Medulla oblongata (tissue), 1 donor: ENCODE data around the gene CIDEA.
A peak's percentile ranks its signal among the peaks of the same experiment; 100 is the strongest.
"Not testable (repeated sequence)": the region's sequence is repeated elsewhere in the genome, so short reads cannot be mapped to it uniquely, and the experiment has no call there.

Source experiments
- DNase-seq: peaks from one replicate; pipeline ENCODE4 v3.0.0-alpha.2; 2015; ENCODE audit errors: extremely low spot score

The CIDEA gene, protein sequence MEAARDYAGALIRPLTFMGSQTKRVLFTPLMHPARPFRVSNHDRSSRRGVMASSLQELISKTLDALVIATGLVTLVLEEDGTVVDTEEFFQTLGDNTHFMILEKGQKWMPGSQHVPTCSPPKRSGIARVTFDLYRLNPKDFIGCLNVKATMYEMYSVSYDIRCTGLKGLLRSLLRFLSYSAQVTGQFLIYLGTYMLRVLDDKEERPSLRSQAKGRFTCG

GRCh38 chr18:12254136-12254819 lies at the start of gene CIDEA:
Gene CIDEA, plus strand, starts transcription at chr18:12254361. Its CDS starts 23 bp downstream, at chr18:12254384.
- no peak for DNase-seq

- not testable (repeated sequence) for DNase-seq
Observed at GRCh38 chr18:12208296-12209153, 45.6 kb upstream of the CIDEA start.

DNA sequence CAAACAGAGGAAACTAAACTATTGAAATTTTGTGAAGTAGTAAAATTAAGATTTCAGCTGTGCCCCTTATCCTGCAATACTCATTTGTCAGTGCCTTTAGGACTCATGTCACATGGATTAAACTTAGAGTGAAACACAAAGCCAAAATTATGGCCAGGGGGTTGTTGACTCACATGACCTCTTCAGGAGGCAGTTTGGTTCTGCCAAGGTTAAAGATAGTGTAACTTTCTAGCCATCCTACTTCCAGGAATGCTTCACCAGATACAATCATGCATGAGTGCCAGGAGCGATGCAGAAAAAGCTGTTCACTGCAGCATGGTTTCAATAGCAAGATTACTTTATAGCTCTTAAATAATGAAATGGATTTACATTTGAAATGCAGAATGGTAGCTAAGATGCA lies 41.9 kb upstream of the CIDEA start:
- DNase-seq: not testable (repeated sequence)

GRCh38 chr18:12214296-12215005 lies 39.7 kb upstream of the CIDEA start:
- not testable (repeated sequence) for DNase-seq

DNA sequence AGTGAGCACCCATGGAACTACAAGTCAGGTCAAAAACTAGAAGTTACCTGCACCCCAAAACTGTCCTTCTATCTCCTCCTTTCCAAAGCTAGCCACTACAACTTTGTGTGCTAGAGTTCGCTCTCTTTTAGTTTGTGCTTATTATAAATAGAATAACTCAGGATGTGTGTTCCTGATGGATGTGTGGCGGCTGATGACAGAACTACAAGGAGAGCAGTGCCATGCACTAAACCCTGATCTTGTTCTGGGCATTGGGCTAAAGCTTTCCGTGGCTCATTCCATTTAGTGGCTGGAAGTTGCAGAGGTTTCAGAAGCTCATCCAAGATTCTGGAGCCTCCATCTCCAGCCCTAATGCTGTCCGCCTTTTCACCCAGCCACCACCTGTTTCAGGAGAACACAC lies 37.7 kb upstream of the CIDEA start:
- DNase-seq: not testable (repeated sequence)

- DNase-seq: not testable (repeated sequence)
Observed at GRCh38 chr18:12218603-12219002, 35.6 kb upstream of the CIDEA start.

- not testable (repeated sequence) for DNase-seq
Observed at GRCh38 chr18:12222041-12222440, 32.1 kb upstream of the CIDEA start.

DNA sequence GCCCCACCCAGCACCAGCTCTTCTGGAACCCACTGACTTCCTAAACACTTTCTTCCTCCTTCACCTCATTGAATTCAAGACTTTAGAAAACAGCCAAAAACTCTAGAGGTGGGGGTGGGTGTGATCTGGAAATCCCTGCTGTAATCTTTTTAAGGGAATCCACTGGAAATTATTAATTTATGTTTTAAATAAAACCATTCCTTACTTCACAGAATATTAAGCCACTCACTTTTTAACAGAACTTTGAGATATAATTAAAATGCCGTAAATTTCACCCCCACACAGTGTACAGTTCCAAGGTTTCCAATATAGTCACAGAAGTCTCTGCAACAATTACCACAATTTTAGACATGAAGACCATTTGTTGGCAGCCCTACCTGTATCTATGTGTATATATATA lies 30.8 kb upstream of the CIDEA start:
- not testable (repeated sequence) for DNase-seq

DNA sequence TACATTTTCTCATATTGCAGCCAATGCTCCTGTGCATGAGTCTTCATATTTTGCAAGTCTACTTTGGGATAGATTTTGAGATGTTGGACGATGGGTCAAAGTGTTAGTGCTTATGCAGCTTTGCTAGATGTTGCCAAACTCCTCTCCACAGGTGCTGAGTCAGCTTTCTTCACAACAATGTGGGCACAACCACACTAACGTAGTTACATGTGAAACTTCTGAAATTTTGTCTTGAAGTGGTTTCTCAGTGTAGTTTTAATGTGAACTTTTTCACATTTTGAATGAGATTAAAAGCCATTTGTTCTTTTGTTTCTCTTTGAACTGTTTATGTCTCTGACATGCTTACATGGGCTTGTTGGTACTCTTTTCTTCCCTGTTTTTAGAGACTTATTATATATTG lies 27.4 kb upstream of the CIDEA start:
- DNase-seq: not testable (repeated sequence)

- not testable (repeated sequence) for DNase-seq
Observed at GRCh38 chr18:12227399-12228186, 26.6 kb upstream of the CIDEA start.

DNA sequence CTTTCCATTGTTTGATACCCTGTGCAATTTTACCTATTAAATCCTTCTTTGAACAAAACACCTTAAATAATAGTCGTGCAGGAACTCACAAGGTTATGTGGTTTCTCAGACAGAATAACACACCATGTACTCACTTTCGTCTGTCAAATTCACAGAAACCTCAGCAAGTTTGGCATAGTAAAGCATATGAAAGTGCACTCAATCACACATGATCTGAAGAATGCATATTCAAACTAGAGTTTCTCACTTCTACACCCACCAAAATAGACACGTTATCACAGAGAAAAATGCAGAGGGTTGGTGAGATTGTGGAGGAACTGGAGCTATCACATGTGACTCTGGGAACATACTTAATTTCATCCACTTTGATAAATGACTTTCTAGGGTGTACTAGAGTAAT lies 25.9 kb upstream of the CIDEA start:
- not testable (repeated sequence) for DNase-seq

- not testable (repeated sequence) for DNase-seq
Observed at GRCh38 chr18:12230561-12230960, 23.6 kb upstream of the CIDEA start.

- no peak for DNase-seq
Observed at GRCh38 chr18:12231040-12231882, 22.9 kb upstream of the CIDEA start.

- no peak for DNase-seq
Observed at GRCh38 chr18:12231986-12232385, 22.2 kb upstream of the CIDEA start.

DNA sequence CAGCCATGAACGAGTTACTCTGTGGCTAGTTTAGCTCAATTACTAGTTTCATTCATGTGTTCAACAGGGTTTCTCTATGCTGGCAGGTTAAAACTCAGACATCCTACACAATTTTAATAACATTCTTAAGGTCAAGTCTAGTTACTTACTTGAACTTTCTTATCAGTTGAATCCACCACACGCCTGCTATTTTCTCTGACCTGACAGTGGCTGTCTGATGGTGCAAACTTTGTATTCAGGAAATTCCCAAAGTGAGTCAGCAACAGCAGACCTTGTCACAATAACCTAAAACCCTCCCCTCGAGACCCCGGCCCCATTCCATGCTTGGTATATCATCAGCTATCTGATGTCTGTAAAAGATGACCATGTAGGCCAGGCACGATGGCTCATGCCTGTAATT lies 20.8 kb upstream of the CIDEA start:
- DNase-seq: no peak

GRCh38 chr18:12234451-12235190 lies 19.5 kb upstream of the CIDEA start:
- DNase-seq: no peak

GRCh38 chr18:12236141-12236540 lies 18.0 kb upstream of the CIDEA start:
- DNase-seq: no peak

DNA sequence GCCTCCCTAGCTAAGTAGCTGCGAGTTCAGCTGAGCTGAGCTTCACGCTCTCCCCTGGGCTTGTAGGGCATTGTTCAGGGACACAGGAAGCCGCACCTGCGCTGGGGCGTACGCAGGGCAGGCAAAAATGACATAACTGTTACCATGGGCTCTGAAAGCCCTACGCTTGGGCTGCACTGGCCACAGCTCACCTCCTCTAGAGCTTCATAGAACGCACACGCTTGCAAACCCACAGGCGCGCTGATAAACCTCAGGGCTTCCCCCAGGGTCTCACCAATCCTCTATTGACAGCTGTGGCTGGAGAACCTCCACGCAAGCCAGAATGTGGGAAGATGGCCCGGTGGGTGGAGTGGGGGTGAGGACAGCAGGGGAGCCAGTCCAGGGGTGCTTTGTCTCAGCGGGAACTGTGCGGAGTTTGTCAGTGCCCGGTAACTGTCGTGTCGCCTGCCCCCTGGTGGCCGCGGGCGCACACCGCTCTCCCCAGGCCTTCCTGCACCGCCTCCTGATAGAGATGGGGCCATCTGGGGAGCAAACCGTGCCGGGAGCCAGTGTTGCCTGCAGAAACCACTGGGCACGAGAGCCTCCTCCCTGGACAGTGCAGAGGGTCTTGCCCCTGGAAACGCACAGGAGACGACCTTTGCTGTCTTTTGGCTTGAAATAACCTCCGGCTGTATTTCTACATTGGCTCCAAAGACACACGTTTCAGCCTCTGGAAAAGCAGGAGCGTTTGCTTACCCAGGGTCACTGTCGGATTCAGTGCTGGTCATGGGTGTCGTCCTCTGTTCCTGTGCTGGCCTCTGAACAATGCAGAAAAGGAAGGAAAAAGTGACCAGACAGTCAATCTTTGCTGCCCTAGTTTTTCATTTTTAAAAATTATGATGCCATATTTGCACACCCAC lies 17.0 kb upstream of the CIDEA start:
- peak; percentile 46 for DNase-seq
